NT2/D1 (cell line): ENCODE measurements around the gene SGO2.
"Not testable (repeated sequence)": the region's sequence is repeated elsewhere in the genome, so short reads cannot be mapped to it uniquely, and the experiment has no call there.

Source experiments
- YY1 ChIP-seq: IDR thresholded peaks from 2 replicates; pipeline ENCODE4 v1.6.1; 2011; ENCODE audit not compliant: insufficient read length, insufficient read depth
- ZNF274 ChIP-seq: IDR thresholded peaks from 2 replicates; pipeline ENCODE4 v1.6.1; 2011; ENCODE audit warnings: mild to moderate bottlenecking, low read depth, low read length

DNA sequence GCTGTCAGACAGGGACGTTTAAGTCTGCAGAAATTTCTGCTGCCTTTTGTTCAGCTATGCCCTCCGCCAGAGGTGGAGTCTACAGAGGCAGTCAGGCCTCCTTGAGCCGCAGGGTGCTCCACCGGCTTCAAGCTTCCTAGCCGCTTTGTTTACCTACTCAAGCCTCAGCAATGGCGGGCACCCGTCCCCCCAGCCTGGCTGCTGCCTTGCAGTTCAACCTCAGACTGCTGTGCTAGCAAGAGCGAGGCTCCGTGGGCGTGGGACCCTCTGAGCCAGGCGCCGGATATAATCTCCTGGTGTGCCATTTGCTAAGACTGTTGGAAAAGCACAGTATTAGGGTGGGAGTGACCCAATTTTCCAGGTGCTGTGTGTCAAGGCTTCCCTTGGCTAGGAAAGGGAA, 40.6 kb downstream of the SGO2 start:
- TF ChIP-seq YY1, ZNF274: not testable (repeated sequence)
